DOHH2 (cell line): ENCODE measurements around the gene KCNIP2.

Source experiments
- H3F3A ChIP-seq: fragments of 200-600 bp; sonication (generic), shearing (Covaris generic); 2 replicates; pipeline ENCODE4 v1.6.0; 2016; ENCODE audit warnings: antibody characterized with exemption, mild to moderate bottlenecking; ENCODE audit not compliant: control insufficient read depth, insufficient read depth
- H3K27ac ChIP-seq: fragments of 200-600 bp; sonication (generic); 2 replicates; pipeline ENCODE4 v1.5.1; 2014; ENCODE audit warnings: low read depth, mild to moderate bottlenecking, low read length, moderate library complexity
- H3K27me3 ChIP-seq: fragments of 200-600 bp; sonication (generic); 2 replicates; pipeline ENCODE4 v1.6.1; 2014; ENCODE audit warnings: mild to moderate bottlenecking, low read length, mixed read lengths; ENCODE audit not compliant: control insufficient read depth
- H3K36me3 ChIP-seq: fragments of 200-600 bp; sonication (generic); 2 replicates; pipeline ENCODE4 v1.6.1; 2014; ENCODE audit warnings: mild to moderate bottlenecking, low read length, moderate library complexity, mixed read lengths; ENCODE audit not compliant: control insufficient read depth
- H3K4me1 ChIP-seq: fragments of 200-600 bp; sonication (generic); 2 replicates; pipeline ENCODE4 v1.6.1; 2014; ENCODE audit warnings: mild to moderate bottlenecking, low read length, mixed read lengths; ENCODE audit not compliant: control insufficient read depth
- H3K4me2 ChIP-seq: fragments of 200-600 bp; sonication (generic); 2 replicates; pipeline ENCODE4 v1.6.0; 2014; ENCODE audit warnings: mild to moderate bottlenecking, low read length, moderate library complexity
- H3K4me3 ChIP-seq: fragments of 200-600 bp; sonication (generic); 2 replicates; pipeline ENCODE4 v1.5.1; 2014; ENCODE audit warnings: mild to moderate bottlenecking, low read length, mixed read lengths
- H3K79me2 ChIP-seq: fragments of 200-600 bp; sonication (generic); 2 replicates; pipeline ENCODE4 v1.6.1; 2014; ENCODE audit warnings: mild to moderate bottlenecking, low read length, mixed read lengths; ENCODE audit not compliant: control insufficient read depth
- H3K9me2 ChIP-seq: fragments of 200-600 bp; sonication (generic); replicated peaks from 2 replicates; pipeline ENCODE4 v1.6.1; 2014; ENCODE audit warnings: mild to moderate bottlenecking, low read length, mixed read lengths; ENCODE audit not compliant: control insufficient read depth
- H3K9me3 ChIP-seq: fragments of 200-600 bp; sonication (generic); 2 replicates; pipeline ENCODE4 v1.6.1; 2014; ENCODE audit warnings: antibody characterized with exemption, low read length, mixed read lengths; ENCODE audit not compliant: control insufficient read depth, insufficient read depth
- H4K20me1 ChIP-seq: fragments of 200-600 bp; sonication (generic); 2 replicates; pipeline ENCODE4 v1.6.0; 2014; ENCODE audit warnings: low read depth, mild to moderate bottlenecking, antibody characterized with exemption, low read length, moderate library complexity; ENCODE audit not compliant: control insufficient read depth, insufficient read depth
- CTCF ChIP-seq: fragments of 200-600 bp; sonication (generic); IDR thresholded peaks from one replicate; pipeline ENCODE4 v1.5.1; 2014; ENCODE audit warnings: antibody characterized with exemption, mild to moderate bottlenecking, low read depth, low read length; ENCODE audit not compliant: poor library complexity, severe bottlenecking
- EZH2phosphoT487 ChIP-seq: fragments of 200-600 bp; sonication (generic); IDR thresholded peaks from 2 replicates; pipeline ENCODE4 v1.6.1; 2017; ENCODE audit warnings: borderline replicate concordance, mild to moderate bottlenecking, antibody characterized with exemption, low read length, moderate library complexity, mixed read lengths

KCNIP2 gene

GRCh38 chr10:101828766-101829551 is 14.6 kb downstream of the KCNIP2 start:
- Histone ChIP-seq H3K4me2 (peak overlapping the region; percentile 75), H3K9me3 (no peaks in the 10 kb centered on the region), H3K4me3 (peak overlapping the region; percentile 64), H3F3A (peaks cover 10% of the 10 kb centered on the region), H3K9me2 (no peaks in the 10 kb centered on the region), H3K79me2 (no peaks in the 10 kb centered on the region), H3K27me3 (no peaks in the 10 kb centered on the region), H4K20me1 (0 out of 2 replicates have a peak, but pooled peaks cover 3% of the 10 kb centered on the region), H3K4me1 (peaks cover 31% of the 10 kb centered on the region), H3K36me3 (no peaks in the 10 kb centered on the region), H3K27ac (no peak overlapping the region)
- TF ChIP-seq CTCF: no peak
- TF ChIP-seq EZH2phosphoT487: no peak

- Histone ChIP-seq H3K79me2 (no peaks in the 10 kb centered on the region), H3K27me3 (no peaks in the 10 kb centered on the region), H3K4me1 (peaks cover 31% of the 10 kb centered on the region), H3F3A (peaks cover 10% of the 10 kb centered on the region), H3K4me3 (no peak overlapping the region), H3K4me2 (no peak overlapping the region), H3K9me3 (no peaks in the 10 kb centered on the region), H3K27ac (no peak overlapping the region), H4K20me1 (0 out of 2 replicates have a peak, but pooled peaks cover 3% of the 10 kb centered on the region), H3K9me2 (no peaks in the 10 kb centered on the region), H3K36me3 (no peaks in the 10 kb centered on the region)
- TF ChIP-seq EZH2phosphoT487 (no peak), CTCF (no peak)
Measured at GRCh38 chr10:101827919-101828600, 15.5 kb downstream of the KCNIP2 start.

- Histone ChIP-seq H3K79me2 (no peaks in the 10 kb centered on the region), H3K27ac (no peak overlapping the region), H3F3A (peaks cover 10% of the 10 kb centered on the region), H3K9me3 (no peaks in the 10 kb centered on the region), H3K4me3 (no peak overlapping the region), H3K36me3 (no peaks in the 10 kb centered on the region), H3K9me2 (no peaks in the 10 kb centered on the region), H3K4me2 (no peak overlapping the region), H4K20me1 (0 out of 2 replicates have a peak, but pooled peaks cover 3% of the 10 kb centered on the region), H3K27me3 (no peaks in the 10 kb centered on the region), H3K4me1 (peaks cover 29% of the 10 kb centered on the region)
- no peak for TF ChIP-seq CTCF
- no peak for TF ChIP-seq EZH2phosphoT487
Measured at GRCh38 chr10:101826852-101827434, 16.7 kb downstream of the KCNIP2 start.
